Measurements from ENCODE around the gene TTC7B.

Gene TTC7B

GRCh38 chr14:90693413-90693812, 122.8 kb downstream of the TTC7B start:
- TF ChIP-seq POLR2AphosphoS5 (IDR thresholded peaks at IDR 0.05; ENCODE audit: low read depth, low read length) (no peak), POLR2A (IDR thresholded peaks at IDR 0.05; ENCODE audit: low read depth, low read length) (no peak), TAF1 (IDR thresholded peaks at IDR 0.05; ENCODE audit: borderline replicate concordance, low read depth, low read length) (no peak)
- DNase-seq (ENCODE audit: insufficient read length) (no peak), FAIRE-seq (no peak)

- no peak for TF ChIP-seq POLR2A (IDR thresholded peaks at IDR 0.05; ENCODE audit: low read depth, low read length)
- no peak for TF ChIP-seq TAF1 (IDR thresholded peaks at IDR 0.05; ENCODE audit: borderline replicate concordance, low read depth, low read length)
- TF ChIP-seq POLR2AphosphoS5 (IDR thresholded peaks at IDR 0.05; ENCODE audit: low read depth, low read length) = no peak
- no peak for DNase-seq (ENCODE audit: insufficient read length)
- FAIRE-seq = no peak
Measured at GRCh38 chr14:90692826-90693225, 123.4 kb downstream of the TTC7B start.

GRCh38 chr14:90692061-90692460, 124.2 kb downstream of the TTC7B start:
- no peak for TF ChIP-seq POLR2A (IDR thresholded peaks at IDR 0.05; ENCODE audit: low read depth, low read length)
- TF ChIP-seq POLR2AphosphoS5 (IDR thresholded peaks at IDR 0.05; ENCODE audit: low read depth, low read length) = no peak
- no peak for TF ChIP-seq TAF1 (IDR thresholded peaks at IDR 0.05; ENCODE audit: borderline replicate concordance, low read depth, low read length)
- FAIRE-seq = no peak
- no peak for DNase-seq (ENCODE audit: insufficient read length)

GRCh38 chr14:90691627-90692026, 124.6 kb downstream of the TTC7B start:
- FAIRE-seq (no peak), DNase-seq (ENCODE audit: insufficient read length) (no peak)
- TF ChIP-seq POLR2A (IDR thresholded peaks at IDR 0.05; ENCODE audit: low read depth, low read length) (no peak), TAF1 (IDR thresholded peaks at IDR 0.05; ENCODE audit: borderline replicate concordance, low read depth, low read length) (no peak), POLR2AphosphoS5 (IDR thresholded peaks at IDR 0.05; ENCODE audit: low read depth, low read length) (no peak)

- no peak for TF ChIP-seq POLR2A (IDR thresholded peaks at IDR 0.05; ENCODE audit: low read depth, low read length)
- no peak for TF ChIP-seq POLR2AphosphoS5 (IDR thresholded peaks at IDR 0.05; ENCODE audit: low read depth, low read length)
- TF ChIP-seq TAF1 (IDR thresholded peaks at IDR 0.05; ENCODE audit: borderline replicate concordance, low read depth, low read length) = no peak
- no peak for FAIRE-seq
- DNase-seq (ENCODE audit: insufficient read length) = no peak
Measured at GRCh38 chr14:90687680-90688079, 128.6 kb downstream of the TTC7B start.

GRCh38 chr14:90682615-90683014, 133.6 kb downstream of the TTC7B start:
- DNase-seq (ENCODE audit: insufficient read length) (no peak), FAIRE-seq (no peak)
- TF ChIP-seq TAF1 (IDR thresholded peaks at IDR 0.05; ENCODE audit: borderline replicate concordance, low read depth, low read length) (no peak), POLR2AphosphoS5 (IDR thresholded peaks at IDR 0.05; ENCODE audit: low read depth, low read length) (no peak), POLR2A (IDR thresholded peaks at IDR 0.05; ENCODE audit: low read depth, low read length) (no peak)

GRCh38 chr14:90681929-90682328, 134.3 kb downstream of the TTC7B start:
- TF ChIP-seq TAF1 (IDR thresholded peaks at IDR 0.05; ENCODE audit: borderline replicate concordance, low read depth, low read length) (no peak), POLR2AphosphoS5 (IDR thresholded peaks at IDR 0.05; ENCODE audit: low read depth, low read length) (no peak), POLR2A (IDR thresholded peaks at IDR 0.05; ENCODE audit: low read depth, low read length) (no peak)
- FAIRE-seq (no peak), DNase-seq (ENCODE audit: insufficient read length) (no peak)

- FAIRE-seq (no peak), DNase-seq (ENCODE audit: insufficient read length) (no peak)
- TF ChIP-seq TAF1 (IDR thresholded peaks at IDR 0.05; ENCODE audit: borderline replicate concordance, low read depth, low read length) (no peak), POLR2AphosphoS5 (IDR thresholded peaks at IDR 0.05; ENCODE audit: low read depth, low read length) (no peak)
Measured at GRCh38 chr14:90678846-90679362, 137.3 kb downstream of the TTC7B start.

- no peak for TF ChIP-seq POLR2A (IDR thresholded peaks at IDR 0.05; ENCODE audit: low read depth, low read length)
- TF ChIP-seq POLR2AphosphoS5 (IDR thresholded peaks at IDR 0.05; ENCODE audit: low read depth, low read length) = no peak
- no peak for TF ChIP-seq TAF1 (IDR thresholded peaks at IDR 0.05; ENCODE audit: borderline replicate concordance, low read depth, low read length)
- DNase-seq (ENCODE audit: insufficient read length) (no peak), FAIRE-seq (no peak)
Measured at GRCh38 chr14:90678420-90678819, 137.8 kb downstream of the TTC7B start.

- DNase-seq (ENCODE audit: insufficient read length) (no peak), FAIRE-seq (no peak)
- TF ChIP-seq TAF1 (IDR thresholded peaks at IDR 0.05; ENCODE audit: borderline replicate concordance, low read depth, low read length) (no peak), POLR2AphosphoS5 (IDR thresholded peaks at IDR 0.05; ENCODE audit: low read depth, low read length) (no peak), POLR2A (IDR thresholded peaks at IDR 0.05; ENCODE audit: low read depth, low read length) (no peak)
Measured at GRCh38 chr14:90677484-90678050, 138.7 kb downstream of the TTC7B start.

- FAIRE-seq (no peak), DNase-seq (ENCODE audit: insufficient read length) (no peak)
- TF ChIP-seq TAF1 (IDR thresholded peaks at IDR 0.05; ENCODE audit: borderline replicate concordance, low read depth, low read length) (no peak), POLR2AphosphoS5 (IDR thresholded peaks at IDR 0.05; ENCODE audit: low read depth, low read length) (no peak), POLR2A (IDR thresholded peaks at IDR 0.05; ENCODE audit: low read depth, low read length) (no peak)
Measured at GRCh38 chr14:90676912-90677311, 139.3 kb downstream of the TTC7B start.

GRCh38 chr14:90676356-90676755, 139.9 kb downstream of the TTC7B start:
- TF ChIP-seq POLR2A (IDR thresholded peaks at IDR 0.05; ENCODE audit: low read depth, low read length) (no peak), POLR2AphosphoS5 (IDR thresholded peaks at IDR 0.05; ENCODE audit: low read depth, low read length) (no peak), TAF1 (IDR thresholded peaks at IDR 0.05; ENCODE audit: borderline replicate concordance, low read depth, low read length) (no peak)
- no peak for FAIRE-seq
- DNase-seq (ENCODE audit: insufficient read length) = no peak
